Measurements from ENCODE around the gene CNKSR3. TPM values are rescaled to one million over a fixed set of nuclear protein-coding genes. Genes with fewer than 3 reads are reported as not detected.

CNKSR3 gene
- total RNA-seq, 1 experiment from 2014 or later: 10.3 TPM

DNA sequence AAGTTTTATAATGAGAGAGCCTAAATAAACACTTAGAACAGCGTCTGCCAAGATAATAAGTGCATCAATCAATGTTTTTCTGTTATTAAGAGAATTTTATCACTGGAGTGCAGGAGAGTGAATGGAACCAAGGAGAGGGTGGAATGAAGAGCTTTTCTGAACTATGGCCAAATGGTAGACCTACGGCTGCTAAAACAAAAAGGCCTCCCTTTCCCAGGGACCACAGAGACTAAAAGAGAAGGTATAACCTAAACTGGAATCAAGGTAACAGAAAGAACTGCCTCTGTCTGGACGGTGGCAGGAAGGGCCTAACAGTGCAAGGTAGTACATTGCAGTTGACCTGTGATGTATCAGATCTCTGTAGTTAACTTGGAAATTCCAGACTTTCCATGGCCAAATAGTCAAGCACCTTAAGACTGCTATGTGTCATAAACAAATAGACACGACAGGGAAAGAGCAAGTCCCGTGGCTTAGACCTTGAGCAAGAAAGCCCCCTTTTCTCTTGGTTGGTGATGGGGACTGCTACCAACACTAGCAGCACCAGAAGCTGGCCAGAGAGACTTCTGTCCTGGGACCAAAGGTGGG lies 5.5 kb downstream of the CNKSR3 start:
- Histone ChIP-seq H3K27ac (ENCODE audit: low read depth, low read length, poor library complexity, severe bottlenecking) (no peak overlapping the region), H3K27me3 (replicated peaks; ENCODE audit: insufficient read depth, low read depth, low read length, poor library complexity) (no peaks in the 10 kb centered on the region), H3K36me3 (ENCODE audit: insufficient read depth, low read length, poor library complexity, severe bottlenecking) (no peaks in the 10 kb centered on the region), H3K4me1 (ENCODE audit: insufficient read depth, low read length, poor library complexity, severe bottlenecking) (peaks cover 5% of the 10 kb centered on the region), H3K4me3 (ENCODE audit: low read depth, low read length, poor library complexity, severe bottlenecking) (no peak overlapping the region), H3K9me3 (ENCODE audit: low read depth, low read length, poor library complexity, severe bottlenecking) (no peaks in the 10 kb centered on the region)
- TF ChIP-seq, protein P1, sequence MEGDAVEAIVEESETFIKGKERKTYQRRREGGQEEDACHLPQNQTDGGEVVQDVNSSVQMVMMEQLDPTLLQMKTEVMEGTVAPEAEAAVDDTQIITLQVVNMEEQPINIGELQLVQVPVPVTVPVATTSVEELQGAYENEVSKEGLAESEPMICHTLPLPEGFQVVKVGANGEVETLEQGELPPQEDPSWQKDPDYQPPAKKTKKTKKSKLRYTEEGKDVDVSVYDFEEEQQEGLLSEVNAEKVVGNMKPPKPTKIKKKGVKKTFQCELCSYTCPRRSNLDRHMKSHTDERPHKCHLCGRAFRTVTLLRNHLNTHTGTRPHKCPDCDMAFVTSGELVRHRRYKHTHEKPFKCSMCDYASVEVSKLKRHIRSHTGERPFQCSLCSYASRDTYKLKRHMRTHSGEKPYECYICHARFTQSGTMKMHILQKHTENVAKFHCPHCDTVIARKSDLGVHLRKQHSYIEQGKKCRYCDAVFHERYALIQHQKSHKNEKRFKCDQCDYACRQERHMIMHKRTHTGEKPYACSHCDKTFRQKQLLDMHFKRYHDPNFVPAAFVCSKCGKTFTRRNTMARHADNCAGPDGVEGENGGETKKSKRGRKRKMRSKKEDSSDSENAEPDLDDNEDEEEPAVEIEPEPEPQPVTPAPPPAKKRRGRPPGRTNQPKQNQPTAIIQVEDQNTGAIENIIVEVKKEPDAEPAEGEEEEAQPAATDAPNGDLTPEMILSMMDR (conservative IDR thresholded peaks at IDR 0.05; ENCODE audit: low read depth, low read length): no peak
- TF ChIP-seq EZH2 (IDR thresholded peaks at IDR 0.05; ENCODE audit: borderline replicate concordance, low read depth, low read length, poor library complexity, severe bottlenecking): no peak
- DNase-seq (ENCODE audit: low spot score): no peak
- no TSS peak for BruUV-seq (replicated peaks)
- ChIA-PET POLR2A (ENCODE audit: low non-redundant PET) (no interaction called here), CTCF (no interaction called here)
- intact Hi-C loops (cut with micrococcal nuclease; ENCODE audit: unreplicated experiment): no loop called here

DNA sequence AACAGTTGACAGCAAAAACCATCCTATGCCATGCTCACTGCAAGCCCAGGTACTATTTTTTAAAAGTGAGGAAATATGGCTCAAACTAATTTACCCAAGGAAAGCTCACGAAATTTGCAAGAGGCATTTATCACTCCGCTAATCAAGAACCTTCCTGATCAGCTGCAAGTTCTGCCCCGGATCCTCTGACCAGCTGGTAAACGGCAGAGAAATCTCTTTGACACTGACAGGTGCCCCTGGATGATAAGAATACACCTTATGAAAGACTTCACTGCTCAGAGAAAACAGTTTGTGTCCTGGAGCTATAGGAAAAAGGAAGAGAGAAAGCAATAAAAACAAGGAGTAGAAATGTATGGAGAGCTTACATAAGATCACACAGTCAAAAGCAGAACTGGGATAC lies 6.4 kb downstream of the CNKSR3 start:
- intact Hi-C loops (cut with micrococcal nuclease; ENCODE audit: unreplicated experiment): no loop called here
- Histone ChIP-seq H3K4me3 (ENCODE audit: low read depth, low read length, poor library complexity, severe bottlenecking) (no peak overlapping the region), H3K27ac (ENCODE audit: low read depth, low read length, poor library complexity, severe bottlenecking) (no peak overlapping the region), H3K4me1 (ENCODE audit: insufficient read depth, low read length, poor library complexity, severe bottlenecking) (peaks cover 5% of the 10 kb centered on the region), H3K36me3 (ENCODE audit: insufficient read depth, low read length, poor library complexity, severe bottlenecking) (no peaks in the 10 kb centered on the region), H3K9me3 (ENCODE audit: low read depth, low read length, poor library complexity, severe bottlenecking) (no peaks in the 10 kb centered on the region), H3K27me3 (replicated peaks; ENCODE audit: insufficient read depth, low read depth, low read length, poor library complexity) (no peaks in the 10 kb centered on the region)
- no TSS peak for BruUV-seq (replicated peaks)
- ChIA-PET POLR2A (ENCODE audit: low non-redundant PET) (no interaction called here), CTCF (no interaction called here)
- no peak for DNase-seq (ENCODE audit: low spot score)
- no peak for TF ChIP-seq EZH2 (IDR thresholded peaks at IDR 0.05; ENCODE audit: borderline replicate concordance, low read depth, low read length, poor library complexity, severe bottlenecking)
- TF ChIP-seq, protein P1 (conservative IDR thresholded peaks at IDR 0.05; ENCODE audit: low read depth, low read length): no peak

DNA sequence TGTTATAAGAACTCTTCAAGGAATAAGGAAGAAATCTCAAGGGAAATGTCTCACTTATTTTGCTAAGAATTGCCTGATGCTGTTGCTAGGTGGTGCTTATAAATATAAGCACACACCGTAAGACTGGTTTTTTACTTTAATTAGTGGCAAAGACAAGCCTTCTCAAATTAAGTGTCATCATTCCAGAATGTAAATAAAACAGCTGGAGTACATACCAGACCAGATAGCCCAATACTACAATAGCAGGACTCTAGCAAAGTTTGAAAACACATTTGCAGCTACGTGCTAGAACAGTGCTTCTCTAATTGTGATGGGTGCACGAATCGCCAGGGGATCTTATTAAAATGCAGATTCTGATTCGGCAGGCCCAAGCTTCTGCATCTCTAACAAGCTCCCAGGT lies 6.8 kb downstream of the CNKSR3 start:
- BruUV-seq (replicated peaks): no TSS peak
- no peaks in the 10 kb centered on the region for H3K9me3 ChIP-seq (ENCODE audit: low read depth, low read length, poor library complexity, severe bottlenecking)
- H3K27ac ChIP-seq (ENCODE audit: low read depth, low read length, poor library complexity, severe bottlenecking): no peak overlapping the region
- no peaks in the 10 kb centered on the region for H3K27me3 ChIP-seq (replicated peaks; ENCODE audit: insufficient read depth, low read depth, low read length, poor library complexity)
- POLR2A ChIA-PET (ENCODE audit: low non-redundant PET): interaction anchor here (0.6 kb wide), 1 partner anchor 180 kb away, joined by 3 read pairs; no protein-coding TSS in a partner anchor
- CTCF ChIA-PET: no interaction called here
- no peaks in the 10 kb centered on the region for H3K36me3 ChIP-seq (ENCODE audit: insufficient read depth, low read length, poor library complexity, severe bottlenecking)
- H3K4me3 ChIP-seq (ENCODE audit: low read depth, low read length, poor library complexity, severe bottlenecking): no peak overlapping the region
- peaks cover 1% of the 10 kb centered on the region for H3K4me1 ChIP-seq (ENCODE audit: insufficient read depth, low read length, poor library complexity, severe bottlenecking)
- DNase-seq (ENCODE audit: low spot score): no peak
- intact Hi-C loops (cut with micrococcal nuclease; ENCODE audit: unreplicated experiment): no loop called here
- TF ChIP-seq, protein P1 (conservative IDR thresholded peaks at IDR 0.05; ENCODE audit: low read depth, low read length): no peak
- no peak for TF ChIP-seq EZH2 (IDR thresholded peaks at IDR 0.05; ENCODE audit: borderline replicate concordance, low read depth, low read length, poor library complexity, severe bottlenecking)
